MCF 10A (cell line): Measurements from ENCODE around the gene IGSF23. TPM values are rescaled to one million over a fixed set of nuclear protein-coding genes. Genes with fewer than 3 reads are reported as not detected.

ENCODE experiments used
- BruUV-seq: library from RNA; stranded (reverse); fragments of 400-500 nt; replicated peaks from 2 replicates; lab custom pipeline; 2021; lab: Mats Ljungman, UMichigan
- CTCF ChIA-PET: fragments of 300-600 bp; sonication (Branson Sonifier 250); formaldehyde crosslinking; extraction: SDS; loops from one replicate; lab custom pipeline; 2021; ENCODE audit warnings: antibody characterized with exemption, inconsistent platforms; lab: Yijun Ruan, JAX
- POLR2A ChIA-PET: fragments of 300-600, 350-650 bp; sonication (Branson Sonifier 250); formaldehyde crosslinking; extraction: SDS; loops from one replicate; lab custom pipeline; 2020; ENCODE audit warnings: antibody characterized with exemption, inconsistent platforms; lab: Yijun Ruan, JAX
- DNase-seq: peaks from one replicate; pipeline ENCODE4 v3.0.0-alpha.2; 2018; ENCODE audit not compliant: unreplicated experiment
- H3K27ac Mint-ChIP-seq: one replicate; pipeline ENCODE4 v1.8.0; 2022; ENCODE audit warnings: mild to moderate bottlenecking, low read depth, mixed read lengths; ENCODE audit not compliant: unreplicated experiment
- H3K27me3 Mint-ChIP-seq: one replicate; pipeline ENCODE4 v1.8.0; 2022; ENCODE audit warnings: mixed read lengths; ENCODE audit not compliant: insufficient read depth, unreplicated experiment
- H3K36me3 Mint-ChIP-seq: one replicate; pipeline ENCODE4 v1.8.0; 2022; ENCODE audit warnings: mild to moderate bottlenecking, moderate library complexity, mixed read lengths; ENCODE audit not compliant: insufficient read depth, unreplicated experiment
- H3K4me1 Mint-ChIP-seq: one replicate; pipeline ENCODE4 v1.8.0; 2022; ENCODE audit warnings: mixed read lengths; ENCODE audit not compliant: insufficient read depth, unreplicated experiment
- H3K4me3 Mint-ChIP-seq: one replicate; pipeline ENCODE4 v1.8.0; 2022; ENCODE audit warnings: mild to moderate bottlenecking, moderate library complexity, mixed read lengths; ENCODE audit not compliant: unreplicated experiment
- H3K9me3 Mint-ChIP-seq: one replicate; pipeline ENCODE4 v1.8.0; 2022; ENCODE audit warnings: mixed read lengths; ENCODE audit not compliant: unreplicated experiment
- intact Hi-C: fragments of 100-400 bp; cut with micrococcal nuclease; formaldehyde crosslinking; loops from 2 replicates; pipeline ENCODE4 v1.14.1; 2022
- total RNA-seq: library from RNA; stranded (reverse); gene quantifications from 2 replicates; pipeline ENCODE4 v1.2.3, GENCODE V29; 2022
- TF ChIP-seq, protein P1 (sequence below): fragments of 200-600 bp; IDR thresholded peaks from one replicate; pipeline ENCODE4 v1.8.0; 2022; ENCODE audit warnings: antibody characterized with exemption, mild to moderate bottlenecking; ENCODE audit not compliant: unreplicated experiment

Gene IGSF23
- total RNA-seq, 1 experiment from 2014 or later, result not detected

GRCh38 chr19:44570603-44570983 is 42.8 kb upstream of the IGSF23 start:
- no TSS peak for BruUV-seq
- Mint-ChIP-seq H3K27ac (no peak overlapping the region), H3K4me3 (no peak overlapping the region), H3K27me3 (peaks cover 35% of the 10 kb centered on the region), H3K36me3 (no peaks in the 10 kb centered on the region), H3K9me3 (no peaks in the 10 kb centered on the region), H3K4me1 (peaks cover 6% of the 10 kb centered on the region)
- POLR2A ChIA-PET, result interaction anchor here (0.7 to 1.2 kb wide), 4 partner anchors 72 to 84 kb away, joined by 3 to 4 read pairs (median 4); no protein-coding TSS in a partner anchor
- CTCF ChIA-PET, result interaction anchor here (0.6 to 3.0 kb wide), 39 partner anchors 14 to 902 kb away, joined by 3 to 44 read pairs (median 5); partner anchors contain the start of gene PVR
- DNase-seq, result no peak
- intact Hi-C loops, result loop anchor here (2.0 kb wide), 1 partner anchor 380 kb away; no protein-coding TSS in a partner anchor
- TF ChIP-seq, protein P1, sequence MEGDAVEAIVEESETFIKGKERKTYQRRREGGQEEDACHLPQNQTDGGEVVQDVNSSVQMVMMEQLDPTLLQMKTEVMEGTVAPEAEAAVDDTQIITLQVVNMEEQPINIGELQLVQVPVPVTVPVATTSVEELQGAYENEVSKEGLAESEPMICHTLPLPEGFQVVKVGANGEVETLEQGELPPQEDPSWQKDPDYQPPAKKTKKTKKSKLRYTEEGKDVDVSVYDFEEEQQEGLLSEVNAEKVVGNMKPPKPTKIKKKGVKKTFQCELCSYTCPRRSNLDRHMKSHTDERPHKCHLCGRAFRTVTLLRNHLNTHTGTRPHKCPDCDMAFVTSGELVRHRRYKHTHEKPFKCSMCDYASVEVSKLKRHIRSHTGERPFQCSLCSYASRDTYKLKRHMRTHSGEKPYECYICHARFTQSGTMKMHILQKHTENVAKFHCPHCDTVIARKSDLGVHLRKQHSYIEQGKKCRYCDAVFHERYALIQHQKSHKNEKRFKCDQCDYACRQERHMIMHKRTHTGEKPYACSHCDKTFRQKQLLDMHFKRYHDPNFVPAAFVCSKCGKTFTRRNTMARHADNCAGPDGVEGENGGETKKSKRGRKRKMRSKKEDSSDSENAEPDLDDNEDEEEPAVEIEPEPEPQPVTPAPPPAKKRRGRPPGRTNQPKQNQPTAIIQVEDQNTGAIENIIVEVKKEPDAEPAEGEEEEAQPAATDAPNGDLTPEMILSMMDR, result no peak

DNA sequence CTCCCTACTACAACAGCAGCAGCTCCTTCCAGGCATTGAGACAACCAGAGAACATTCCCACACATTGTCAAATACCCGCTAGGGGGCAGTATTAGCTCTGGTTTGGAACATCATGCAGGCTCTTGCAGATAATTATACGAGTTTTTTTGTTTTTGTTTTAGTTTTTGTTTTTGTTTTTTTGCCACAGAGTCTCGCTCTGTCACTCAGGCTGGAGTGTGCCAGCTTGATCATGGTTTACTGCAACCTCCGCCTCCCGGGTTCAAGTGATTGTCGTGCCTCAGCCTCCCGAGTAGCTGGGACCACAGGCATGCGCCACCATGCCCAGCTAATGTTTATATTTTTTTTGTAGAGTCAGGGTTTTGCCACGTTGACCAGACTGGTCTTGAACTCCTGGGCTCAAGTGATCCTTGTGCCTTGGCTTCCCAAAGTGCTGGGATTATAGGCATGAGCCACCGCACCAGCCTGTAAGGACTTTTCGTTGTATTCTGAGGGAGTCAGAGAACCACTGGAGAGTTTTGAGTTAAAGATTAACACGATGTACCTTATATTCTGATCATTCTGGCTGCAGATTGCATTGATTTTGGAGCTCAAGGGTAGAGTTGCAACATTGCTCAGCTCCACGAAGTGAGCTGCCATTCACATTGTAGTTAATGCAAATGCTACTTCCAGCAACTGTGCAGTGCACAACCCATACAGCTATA is 42.2 kb upstream of the IGSF23 start:
- Mint-ChIP-seq H3K36me3 (no peaks in the 10 kb centered on the region), H3K9me3 (no peaks in the 10 kb centered on the region), H3K4me3 (no peak overlapping the region), H3K27ac (no peak overlapping the region), H3K4me1 (peaks cover 6% of the 10 kb centered on the region), H3K27me3 (peaks cover 30% of the 10 kb centered on the region)
- POLR2A ChIA-PET, result interaction anchor here (0.7 to 1.2 kb wide), 4 partner anchors 72 to 83 kb away, joined by 3 to 4 read pairs (median 4); no protein-coding TSS in a partner anchor
- BruUV-seq, result no TSS peak
- DNase-seq, result peak; percentile 90
- intact Hi-C loops, result loop anchor here (1.0 to 2.0 kb wide), 2 partner anchors 199 to 380 kb away; no protein-coding TSS in a partner anchor
- TF ChIP-seq, protein P1, result peak; percentile 78
- CTCF ChIA-PET, result interaction anchor here (0.6 to 3.0 kb wide), 48 partner anchors 9 to 903 kb away, joined by 3 to 44 read pairs (median 4); partner anchors contain the start of gene PVR

- DNase-seq, result no peak
- no TSS peak for BruUV-seq
- H3K27me3 Mint-ChIP-seq, result peaks cover 21% of the 10 kb centered on the region
- no peak overlapping the region for H3K4me3 Mint-ChIP-seq
- no peaks in the 10 kb centered on the region for H3K36me3 Mint-ChIP-seq
- no peak overlapping the region for H3K27ac Mint-ChIP-seq
- TF ChIP-seq, protein P1, result no peak
- CTCF ChIA-PET, result interaction anchor here (0.6 to 3.0 kb wide), 29 partner anchors 8 to 482 kb away, joined by 3 to 44 read pairs (median 6); partner anchors contain the start of genes IGSF23 and PVR
- POLR2A ChIA-PET, result no interaction called here
- intact Hi-C loops, result loop anchor here (1.0 to 2.0 kb wide), 2 partner anchors 198 to 379 kb away; no protein-coding TSS in a partner anchor
- peaks cover 3% of the 10 kb centered on the region for H3K4me1 Mint-ChIP-seq
- H3K9me3 Mint-ChIP-seq, result no peaks in the 10 kb centered on the region
Observed at GRCh38 chr19:44571830-44572580, 41.4 kb upstream of the IGSF23 start.

GRCh38 chr19:44572581-44572900 is 40.8 kb upstream of the IGSF23 start:
- Mint-ChIP-seq H3K27me3 (peaks cover 16% of the 10 kb centered on the region), H3K4me3 (no peak overlapping the region), H3K9me3 (no peaks in the 10 kb centered on the region), H3K4me1 (no peaks in the 10 kb centered on the region), H3K27ac (no peak overlapping the region), H3K36me3 (no peaks in the 10 kb centered on the region)
- no peak for DNase-seq
- POLR2A ChIA-PET, result no interaction called here
- no TSS peak for BruUV-seq
- intact Hi-C loops, result no loop called here
- TF ChIP-seq, protein P1, result no peak
- CTCF ChIA-PET, result interaction anchor here (1.4 to 3.0 kb wide), 5 partner anchors 17 to 84 kb away, joined by 3 to 44 read pairs (median 12); no protein-coding TSS in a partner anchor
